ENCODE measurements around the gene LUZP2.

DNA sequence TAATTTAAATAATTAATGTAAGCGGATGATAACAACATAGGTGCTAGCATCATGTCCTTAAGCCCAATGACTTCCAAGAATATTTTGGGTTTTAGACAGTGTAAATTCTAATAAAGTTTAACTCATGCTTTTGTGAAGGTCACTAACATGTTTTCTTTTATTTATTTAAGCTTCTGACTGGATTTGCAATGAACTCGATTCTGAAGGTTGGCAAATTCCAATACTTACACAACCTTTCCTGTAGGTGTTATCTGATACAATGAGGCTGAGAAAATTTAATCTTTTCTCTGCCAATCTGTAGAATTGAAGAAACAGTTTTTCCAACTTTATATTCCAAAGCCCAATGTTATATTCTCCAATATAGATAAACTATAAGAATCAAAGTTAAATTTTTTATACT, 311.3 kb downstream of the LUZP2 start:
- TF ChIP-seq, protein P1, sequence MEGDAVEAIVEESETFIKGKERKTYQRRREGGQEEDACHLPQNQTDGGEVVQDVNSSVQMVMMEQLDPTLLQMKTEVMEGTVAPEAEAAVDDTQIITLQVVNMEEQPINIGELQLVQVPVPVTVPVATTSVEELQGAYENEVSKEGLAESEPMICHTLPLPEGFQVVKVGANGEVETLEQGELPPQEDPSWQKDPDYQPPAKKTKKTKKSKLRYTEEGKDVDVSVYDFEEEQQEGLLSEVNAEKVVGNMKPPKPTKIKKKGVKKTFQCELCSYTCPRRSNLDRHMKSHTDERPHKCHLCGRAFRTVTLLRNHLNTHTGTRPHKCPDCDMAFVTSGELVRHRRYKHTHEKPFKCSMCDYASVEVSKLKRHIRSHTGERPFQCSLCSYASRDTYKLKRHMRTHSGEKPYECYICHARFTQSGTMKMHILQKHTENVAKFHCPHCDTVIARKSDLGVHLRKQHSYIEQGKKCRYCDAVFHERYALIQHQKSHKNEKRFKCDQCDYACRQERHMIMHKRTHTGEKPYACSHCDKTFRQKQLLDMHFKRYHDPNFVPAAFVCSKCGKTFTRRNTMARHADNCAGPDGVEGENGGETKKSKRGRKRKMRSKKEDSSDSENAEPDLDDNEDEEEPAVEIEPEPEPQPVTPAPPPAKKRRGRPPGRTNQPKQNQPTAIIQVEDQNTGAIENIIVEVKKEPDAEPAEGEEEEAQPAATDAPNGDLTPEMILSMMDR (IDR thresholded peaks at IDR 0.05; ENCODE audit: low read depth, low read length, poor library complexity, severe bottlenecking) = no peak
- no peak for TF ChIP-seq EZH2phosphoT487 (IDR thresholded peaks at IDR 0.05; ENCODE audit: borderline replicate concordance, low read length)

All from DOHH2 (cell line).